ENCODE measurements around the gene EHD2.
A peak's percentile ranks its signal among the peaks of the same experiment; 100 is the strongest.
"Not testable (repeated sequence)": the region's sequence is repeated elsewhere in the genome, so short reads cannot be mapped to it uniquely, and the experiment has no call there.

EHD2 gene

DNA sequence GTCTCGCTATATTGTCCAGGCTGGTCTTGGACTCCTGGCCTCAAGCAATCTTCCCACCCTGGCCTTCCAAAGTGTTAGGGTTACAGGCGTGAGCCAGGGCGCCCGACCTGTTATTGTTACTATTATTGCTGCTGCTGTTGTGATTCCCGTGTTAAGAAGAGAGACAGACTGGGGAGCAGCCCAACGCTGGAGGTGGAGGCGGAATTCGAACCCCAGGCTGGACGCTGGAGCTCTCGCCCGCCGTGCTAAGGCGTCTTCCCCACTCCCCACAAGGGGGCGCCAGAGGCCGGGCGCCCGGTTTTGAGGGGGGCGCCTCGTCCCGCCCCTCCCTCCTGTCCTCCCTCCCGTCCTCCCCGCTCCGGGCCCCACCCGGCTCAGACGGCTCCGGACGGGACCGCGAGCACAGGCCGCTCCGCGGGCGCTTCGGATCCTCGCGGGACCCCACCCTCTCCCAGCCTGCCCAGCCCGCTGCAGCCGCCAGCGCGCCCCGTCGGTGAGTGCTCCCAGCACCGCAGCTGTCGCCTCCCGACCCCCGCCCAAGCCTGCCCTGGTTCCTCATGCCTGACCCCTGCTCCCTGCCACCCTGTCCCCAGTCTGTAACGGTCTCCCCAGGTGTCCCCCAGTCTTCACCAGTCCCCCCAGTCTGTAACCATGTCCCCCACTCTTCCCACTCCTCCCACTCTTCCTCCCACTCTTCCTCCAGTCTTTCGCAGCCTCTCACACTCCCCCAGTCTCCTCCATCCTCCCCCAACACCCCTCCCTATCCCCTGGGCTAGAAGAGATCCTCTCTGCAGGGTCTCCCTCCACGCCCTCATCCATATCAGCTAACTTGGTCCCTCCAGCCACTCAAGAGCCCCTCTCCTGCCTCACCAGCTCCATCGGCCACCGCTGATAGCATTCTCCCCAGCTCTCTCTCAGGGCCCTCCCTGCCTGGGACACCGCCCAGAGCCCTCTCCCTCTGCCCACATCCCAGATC lies at the start of gene EHD2:
EHD2 (plus strand) TSS at position 377 of the 976 bp plus-strand sequence. CDS start 3,191 bp downstream, outside the sequence.
- DNase-seq, result peak; percentile 88

- no peak for DNase-seq
Measured at GRCh38 chr19:47663435-47663910, 49.7 kb upstream of the EHD2 start.

DNA sequence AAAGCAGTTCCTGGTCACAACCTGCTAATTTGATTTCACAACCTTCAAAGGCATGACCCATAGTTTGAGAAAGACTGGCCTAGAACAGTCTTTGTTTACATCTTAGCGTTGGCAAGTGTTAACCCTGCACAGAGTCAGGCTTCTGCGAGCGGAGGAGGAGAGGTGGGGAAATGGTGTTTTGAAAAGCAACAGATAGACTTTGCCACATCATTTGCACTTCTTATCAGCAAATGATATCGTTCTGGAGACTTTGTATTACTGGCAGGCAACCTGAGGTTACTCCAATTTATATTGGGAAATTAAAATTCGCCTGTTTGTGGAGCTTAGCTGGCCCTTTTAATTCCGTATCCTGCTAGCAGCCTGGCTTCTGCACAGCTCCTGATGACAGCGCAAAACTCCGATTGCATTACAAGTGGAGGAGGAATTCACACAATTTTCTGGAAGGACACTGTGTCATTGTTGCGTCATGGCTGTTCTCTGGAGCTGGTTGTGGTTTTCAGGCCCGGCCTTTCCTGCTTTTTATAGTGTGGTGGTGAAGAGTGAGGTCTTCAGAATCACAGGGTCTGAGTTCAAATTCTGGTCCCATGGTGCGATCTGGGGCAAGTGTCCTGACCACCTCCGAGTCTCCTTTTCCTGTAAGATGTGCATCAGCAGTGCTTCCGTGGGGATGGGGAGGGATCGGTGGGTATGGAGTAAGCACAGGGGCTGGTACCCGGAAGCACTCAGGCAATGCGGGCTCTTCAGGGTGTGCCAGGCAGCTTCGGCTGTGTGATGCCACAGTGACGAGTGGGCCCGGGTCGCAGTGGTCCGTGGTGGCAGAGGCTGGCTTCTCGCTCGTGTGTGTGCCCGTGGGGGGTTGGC lies 49.1 kb upstream of the EHD2 start:
- DNase-seq, result no peak

DNA sequence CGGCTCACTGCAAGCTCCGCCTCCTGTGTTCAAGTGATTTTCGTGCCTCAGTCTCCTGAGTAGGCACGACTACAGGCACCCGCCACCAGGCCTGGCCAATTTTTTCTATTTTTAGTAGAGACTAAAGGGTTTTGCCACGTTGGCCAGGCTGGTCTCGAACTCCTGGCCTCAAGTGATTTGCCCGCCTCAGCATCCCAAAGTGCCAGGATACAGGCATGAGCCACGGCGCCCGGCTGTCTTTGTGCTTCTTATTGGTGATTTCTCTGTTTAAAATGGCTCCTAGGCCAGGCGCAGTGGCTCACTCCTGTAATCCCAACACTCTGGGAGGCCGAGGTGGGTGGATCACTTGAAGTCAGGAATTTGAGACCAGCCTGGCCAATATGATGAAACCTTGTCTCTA lies 44.7 kb upstream of the EHD2 start:
- DNase-seq, result not testable (repeated sequence)

DNA sequence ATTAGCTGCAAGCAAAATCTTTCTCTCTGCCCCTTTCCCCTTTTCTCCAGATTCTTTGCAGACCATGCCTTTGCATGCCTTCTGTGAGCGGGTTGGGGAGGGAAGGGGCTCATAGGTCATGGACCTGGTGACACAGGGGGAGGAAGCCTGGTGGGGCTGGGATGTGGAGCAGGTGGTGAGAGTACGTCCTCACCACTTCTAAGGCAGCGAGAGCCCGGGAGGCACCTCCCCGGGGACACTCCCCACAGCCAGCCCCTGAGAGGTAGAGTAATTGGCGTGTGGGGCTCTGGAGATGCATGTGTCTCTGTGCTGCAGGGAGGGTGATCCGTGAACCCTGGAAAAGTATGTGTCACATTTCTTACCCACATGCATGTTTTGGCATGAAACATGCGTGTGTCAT lies 42.5 kb upstream of the EHD2 start:
- DNase-seq, result no peak

- no peak for DNase-seq
Measured at GRCh38 chr19:47671499-47671898, 41.7 kb upstream of the EHD2 start.

GRCh38 chr19:47673426-47673825 lies 39.8 kb upstream of the EHD2 start:
- no peak for DNase-seq

GRCh38 chr19:47674548-47674947 lies 38.7 kb upstream of the EHD2 start:
- no peak for DNase-seq

DNA sequence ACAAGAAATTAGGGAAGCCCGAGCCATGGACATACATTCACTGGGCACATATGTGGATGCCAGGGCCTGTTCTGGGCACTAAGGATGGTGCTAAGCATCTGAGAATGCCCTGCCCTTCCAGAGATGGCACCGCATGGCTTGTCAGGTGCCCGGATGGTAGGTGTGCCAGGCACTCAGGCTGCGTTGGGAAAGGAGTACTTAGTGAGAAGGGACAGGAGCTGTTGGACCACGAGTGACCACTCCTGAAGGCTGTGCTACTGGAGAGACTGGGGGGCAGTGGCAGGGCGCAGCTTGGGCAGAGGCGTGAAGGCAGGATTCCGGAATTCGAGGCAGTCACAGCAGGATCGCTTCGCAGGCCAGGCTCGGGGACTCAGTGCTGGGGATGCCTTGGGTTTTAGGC lies 38.0 kb upstream of the EHD2 start:
- DNase-seq, result no peak

DNA sequence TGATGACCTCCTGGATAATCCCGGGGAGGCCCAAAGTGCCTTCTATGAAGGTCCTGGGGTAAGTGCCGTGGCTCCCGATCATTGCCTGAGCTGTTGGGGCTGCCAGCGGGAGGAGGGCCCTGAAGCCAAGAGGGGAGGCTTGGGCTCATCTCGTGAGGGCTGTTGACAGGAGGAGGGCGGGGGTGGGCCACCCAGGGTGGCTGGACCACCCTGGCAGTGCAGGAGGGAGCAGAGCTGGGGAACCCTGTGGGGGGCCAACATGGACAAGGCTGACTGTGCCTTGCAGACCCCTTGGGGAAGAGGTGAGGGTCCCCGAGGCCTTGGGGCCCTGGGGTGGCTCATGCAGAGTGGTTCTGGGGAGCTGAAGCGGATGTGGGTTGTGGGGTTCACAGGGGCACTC lies 37.4 kb upstream of the EHD2 start:
- no peak for DNase-seq

- no peak for DNase-seq
Measured at GRCh38 chr19:47676811-47677210, 36.4 kb upstream of the EHD2 start.

DNA sequence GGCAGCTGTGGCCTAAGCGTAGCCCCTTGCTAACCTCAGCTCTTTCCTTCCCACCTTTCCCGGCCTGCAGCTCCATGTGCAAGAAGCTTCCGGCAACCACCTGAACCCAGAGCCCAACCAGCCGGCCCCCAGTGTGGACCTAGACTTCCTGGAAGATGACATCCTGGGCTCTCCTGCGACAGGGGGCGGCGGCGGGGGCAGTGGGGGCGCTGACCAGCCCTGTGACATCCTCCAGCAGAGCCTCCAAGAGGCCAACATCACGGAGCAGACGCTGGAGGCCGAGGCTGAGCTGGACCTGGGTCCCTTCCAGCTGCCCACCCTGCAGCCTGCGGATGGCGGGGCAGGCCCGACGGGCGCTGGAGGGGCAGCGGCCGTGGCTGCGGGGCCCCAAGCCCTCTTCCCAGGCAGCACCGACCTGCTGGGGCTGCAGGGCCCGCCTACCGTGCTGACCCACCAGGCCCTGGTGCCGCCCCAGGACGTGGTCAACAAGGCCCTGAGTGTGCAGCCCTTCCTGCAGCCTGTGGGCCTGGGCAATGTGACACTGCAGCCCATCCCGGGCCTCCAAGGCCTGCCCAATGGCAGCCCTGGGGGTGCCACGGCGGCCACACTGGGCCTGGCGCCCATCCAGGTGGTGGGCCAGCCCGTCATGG lies 33.8 kb upstream of the EHD2 start:
- no peak for DNase-seq

DNA sequence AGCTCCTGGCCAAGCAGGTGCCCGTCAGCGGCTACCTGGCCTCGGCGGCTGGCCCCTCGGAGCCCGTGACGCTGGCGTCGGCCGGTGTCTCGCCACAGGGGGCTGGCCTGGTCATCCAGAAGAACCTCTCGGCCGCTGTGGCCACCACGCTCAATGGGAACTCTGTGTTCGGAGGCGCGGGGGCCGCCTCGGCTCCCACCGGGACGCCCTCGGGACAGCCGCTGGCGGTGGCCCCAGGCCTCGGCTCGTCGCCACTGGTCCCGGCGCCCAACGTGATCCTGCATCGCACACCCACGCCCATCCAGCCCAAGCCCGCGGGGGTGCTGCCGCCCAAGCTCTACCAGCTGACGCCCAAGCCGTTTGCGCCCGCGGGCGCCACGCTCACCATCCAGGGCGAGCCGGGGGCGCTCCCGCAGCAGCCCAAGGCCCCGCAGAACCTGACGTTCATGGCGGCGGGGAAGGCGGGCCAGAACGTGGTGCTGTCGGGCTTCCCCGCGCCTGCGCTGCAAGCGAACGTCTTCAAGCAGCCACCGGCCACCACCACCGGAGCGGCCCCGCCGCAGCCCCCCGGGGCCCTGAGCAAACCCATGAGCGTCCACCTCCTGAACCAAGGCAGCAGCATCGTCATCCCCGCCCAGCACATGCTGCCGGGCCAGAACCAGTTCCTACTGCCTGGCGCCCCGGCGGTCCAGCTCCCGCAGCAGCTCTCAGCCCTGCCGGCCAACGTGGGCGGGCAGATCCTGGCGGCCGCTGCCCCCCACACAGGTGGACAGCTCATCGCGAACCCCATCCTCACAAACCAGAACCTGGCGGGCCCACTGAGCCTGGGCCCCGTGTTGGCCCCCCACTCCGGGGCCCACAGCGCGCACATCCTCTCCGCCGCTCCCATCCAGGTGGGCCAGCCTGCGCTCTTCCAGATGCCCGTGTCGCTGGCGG lies 33.0 kb upstream of the EHD2 start:
- DNase-seq, result no peak

DNA sequence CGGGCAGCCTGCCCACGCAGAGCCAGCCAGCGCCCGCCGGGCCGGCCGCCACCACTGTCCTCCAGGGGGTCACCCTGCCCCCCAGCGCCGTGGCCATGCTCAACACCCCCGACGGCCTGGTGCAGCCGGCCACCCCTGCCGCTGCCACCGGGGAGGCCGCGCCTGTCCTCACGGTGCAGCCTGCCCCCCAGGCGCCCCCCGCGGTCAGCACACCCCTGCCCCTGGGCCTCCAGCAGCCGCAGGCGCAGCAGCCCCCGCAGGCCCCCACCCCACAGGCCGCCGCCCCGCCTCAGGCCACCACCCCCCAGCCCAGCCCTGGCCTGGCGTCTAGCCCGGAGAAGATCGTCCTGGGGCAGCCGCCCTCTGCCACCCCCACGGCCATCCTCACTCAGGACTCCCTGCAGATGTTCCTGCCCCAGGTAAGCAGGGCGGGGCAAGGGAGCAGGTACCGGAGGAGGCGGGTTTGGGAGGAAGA lies 32.3 kb upstream of the EHD2 start:
- no peak for DNase-seq

DNA sequence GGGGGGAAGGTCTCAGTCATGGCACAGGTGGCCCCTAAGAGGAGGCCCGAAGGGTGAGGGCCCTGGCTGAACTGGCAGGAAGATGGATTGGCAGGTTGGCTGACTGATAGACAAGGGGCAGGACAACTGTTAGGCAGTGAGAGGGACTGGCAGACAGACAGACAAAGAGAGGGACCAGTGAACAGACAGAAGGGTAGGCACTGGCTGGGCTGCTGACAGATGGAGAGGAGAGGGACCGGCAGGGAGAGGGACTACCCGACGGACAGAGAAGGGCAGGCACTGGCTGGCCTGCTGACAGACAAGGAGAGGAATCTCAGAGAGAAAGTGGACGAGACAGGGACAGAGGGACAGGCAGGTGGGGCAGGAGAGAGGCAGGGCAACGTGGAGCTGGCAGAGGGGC lies 31.8 kb upstream of the EHD2 start:
- no peak for DNase-seq

- no peak for DNase-seq
Measured at GRCh38 chr19:47681936-47682335, 31.3 kb upstream of the EHD2 start.

DNA sequence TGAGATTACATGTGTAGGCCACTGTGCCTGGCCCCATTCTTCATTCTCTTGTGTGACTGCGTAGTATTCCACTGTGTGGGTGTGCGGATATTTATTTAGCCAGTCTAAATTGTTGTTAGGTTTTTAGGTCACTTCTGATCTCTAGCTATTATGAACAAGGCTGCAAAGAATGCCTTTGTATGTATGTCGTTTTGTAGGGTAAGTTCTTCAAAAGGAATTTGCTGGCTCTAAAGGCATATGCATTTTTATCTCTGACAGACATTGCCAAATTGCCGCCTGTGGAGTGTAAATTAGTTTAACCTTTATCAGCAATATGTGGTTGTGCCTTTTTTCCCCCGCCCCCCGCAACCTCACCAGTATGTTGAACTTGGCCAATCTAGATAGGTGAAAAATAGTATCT lies 30.3 kb upstream of the EHD2 start:
- no peak for DNase-seq

DNA sequence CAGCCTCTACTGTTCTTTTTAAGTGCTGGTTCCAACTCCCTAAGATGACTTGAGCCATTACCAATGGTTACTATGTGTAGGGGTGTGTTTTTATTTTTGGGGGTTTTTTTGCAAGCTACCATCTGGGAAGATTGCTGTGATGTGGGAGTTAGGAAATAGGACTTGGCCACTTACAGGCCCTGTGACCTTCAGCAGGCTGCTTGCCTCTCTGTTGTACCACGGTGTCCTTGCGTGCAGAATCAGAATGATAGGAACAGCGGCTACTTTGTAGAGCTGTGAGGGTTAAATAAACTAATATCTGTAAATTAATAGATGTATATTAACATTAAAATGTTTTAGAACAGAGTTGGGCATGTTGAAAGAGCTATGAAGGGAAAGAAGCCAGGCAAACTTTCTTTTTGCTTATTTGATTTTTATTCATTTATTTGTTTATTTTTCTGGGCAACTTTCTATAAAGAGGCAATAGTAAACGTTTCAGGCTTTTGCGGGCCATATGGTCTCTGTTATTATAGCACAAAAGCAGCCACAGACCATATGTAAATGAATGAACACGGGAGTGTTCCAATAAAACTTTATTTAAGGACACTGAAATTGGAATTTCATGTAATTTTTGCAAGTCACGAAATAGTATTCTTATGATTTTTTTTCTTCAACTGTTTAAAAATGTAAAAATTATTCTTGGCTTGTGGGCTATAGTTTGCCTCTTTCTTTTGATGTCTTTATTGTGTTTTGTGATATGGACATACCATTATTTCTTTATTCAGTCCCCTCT lies 26.4 kb upstream of the EHD2 start:
- no peak for DNase-seq

GRCh38 chr19:47687906-47688305 lies 25.3 kb upstream of the EHD2 start:
- DNase-seq, result no peak

- no peak for DNase-seq
Measured at GRCh38 chr19:47691090-47691489, 22.1 kb upstream of the EHD2 start.

GRCh38 chr19:47691782-47692181 lies 21.4 kb upstream of the EHD2 start:
- no peak for DNase-seq

All from activated CD8-positive, alpha-beta memory T cell treated with anti-CD3 and anti-CD28 coated beads, Interleukin-2, amount 50 U/mL, for 48 hours (primary cell).